GM21515 (cell line): ENCODE data around the gene LCE3A.

Source experiments
- ATAC-seq: cut with Tn5 transposase; IDR thresholded peaks from one replicate; pipeline ENCODE4 v1.9.1; 2021; ENCODE audit not compliant: unreplicated experiment

LCE3A gene

GRCh38 chr1:152577168-152577567 is 45.7 kb downstream of the LCE3A start:
- ATAC-seq: no peak
